ENCODE measurements around the gene CRTAC1.

CRTAC1 gene

DNA sequence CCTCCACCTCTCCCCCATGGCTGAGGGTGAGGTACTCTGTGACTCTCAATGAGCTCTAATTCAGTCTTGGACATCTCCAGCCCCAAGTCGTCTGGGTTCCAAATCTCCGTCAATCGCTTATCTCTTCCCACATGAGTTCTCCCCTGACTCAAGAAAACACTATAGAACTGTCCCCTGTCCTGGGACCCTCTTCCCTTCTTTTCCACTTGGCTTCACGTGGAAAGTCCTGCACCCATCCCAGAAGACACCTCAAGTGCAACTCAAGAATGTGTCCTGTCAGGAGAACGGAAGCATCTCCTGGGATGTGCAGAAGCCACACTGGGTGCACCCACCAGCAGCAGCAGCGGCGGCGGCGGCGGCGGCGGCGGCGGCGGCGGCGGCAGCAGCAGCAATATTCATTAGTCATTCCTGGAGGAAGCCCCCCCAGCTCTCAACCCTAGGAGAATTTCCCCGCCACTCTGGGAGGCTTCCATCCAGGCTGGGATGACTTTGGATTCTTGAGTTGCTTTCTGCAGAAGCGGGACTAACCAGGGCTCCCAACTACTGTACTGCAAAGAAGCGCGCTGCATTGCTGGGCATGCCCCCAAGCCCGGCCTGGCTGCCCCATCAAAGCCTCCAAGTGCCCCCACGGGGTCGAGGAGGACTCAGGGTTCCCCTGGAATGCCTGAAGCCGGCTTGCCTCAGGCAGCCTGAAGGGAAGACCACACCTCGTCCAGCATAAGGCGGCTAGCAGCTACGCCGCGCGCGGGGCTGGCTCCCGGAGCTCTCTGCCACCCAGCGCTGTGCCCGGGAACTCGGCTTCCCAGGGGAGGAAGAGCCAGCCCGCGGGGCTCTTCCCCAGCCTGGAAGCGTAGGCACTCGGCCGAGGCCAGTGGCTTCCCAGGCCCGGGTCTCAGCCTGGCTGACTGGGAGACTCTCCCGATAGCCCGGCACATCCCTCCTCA lies 1.0 kb downstream of the CRTAC1 start:
- H3K9me3 ChIP-seq (ENCODE audit: insufficient read depth, low read depth, low read length) = peaks cover 5% of the 10 kb centered on the region
- no peak overlapping the region for H3K23ac ChIP-seq (ENCODE audit: low read length)
- no peak overlapping the region for H3K18ac ChIP-seq (ENCODE audit: low read length)
- no peaks in the 10 kb centered on the region for H3K79me2 ChIP-seq (ENCODE audit: control insufficient read depth, insufficient read depth, low read length, poor library complexity)
- peaks cover 54% of the 10 kb centered on the region for H3K27me3 ChIP-seq (ENCODE audit: insufficient read depth, low read length)
- H3K4me1 ChIP-seq (ENCODE audit: control insufficient read depth in 1 of 2, insufficient read depth in 2 of 2, low read length in 2 of 2) = peaks cover 7 to 11% of the 10 kb centered on the region in 2 experiments
- H3K36me3 ChIP-seq (ENCODE audit: control insufficient read depth in 1 of 2, insufficient read depth in 2 of 2, low read length in 2 of 2) = no peaks in the 10 kb centered on the region
- no peak overlapping the region for H4K12ac ChIP-seq (ENCODE audit: low read depth, low read length)
- no peak overlapping the region for H3K4me3 ChIP-seq (ENCODE audit: low read depth, low read length)
- H2BK5ac ChIP-seq (ENCODE audit: low read depth, low read length, poor library complexity) = no peak overlapping the region
- H3K4ac ChIP-seq (ENCODE audit: low read depth, low read length) = no peak overlapping the region
- H4K8ac ChIP-seq (ENCODE audit: low read depth, low read length) = no peak overlapping the region
- DNase-seq = no peak
- H2BK12ac ChIP-seq (ENCODE audit: low read length) = no peak overlapping the region
- H2AK5ac ChIP-seq (ENCODE audit: low read length) = no peak overlapping the region
- H3K4me2 ChIP-seq (ENCODE audit: low read length) = peak overlapping the region; percentile 85
- H3K14ac ChIP-seq (ENCODE audit: low read length) = no peak overlapping the region
- no CpG with 5 or more reads among the region's 44 CpGs for WGBS (ENCODE audit: extremely low coverage, insufficient coverage, insufficient read length)
- no peak overlapping the region for H3K9ac ChIP-seq (ENCODE audit: low read length)
- H4K91ac ChIP-seq (ENCODE audit: low read depth, low read length) = no peak overlapping the region
- no peak overlapping the region for H2BK120ac ChIP-seq (ENCODE audit: insufficient read depth, low read length, poor library complexity)
- no peak overlapping the region for H2AFZ ChIP-seq (ENCODE audit: insufficient read depth, low read length, poor library complexity)
- H3K79me1 ChIP-seq (ENCODE audit: low read length) = no peaks in the 10 kb centered on the region
- no peak overlapping the region for H3K27ac ChIP-seq (ENCODE audit: low read depth, low read length)

DNA sequence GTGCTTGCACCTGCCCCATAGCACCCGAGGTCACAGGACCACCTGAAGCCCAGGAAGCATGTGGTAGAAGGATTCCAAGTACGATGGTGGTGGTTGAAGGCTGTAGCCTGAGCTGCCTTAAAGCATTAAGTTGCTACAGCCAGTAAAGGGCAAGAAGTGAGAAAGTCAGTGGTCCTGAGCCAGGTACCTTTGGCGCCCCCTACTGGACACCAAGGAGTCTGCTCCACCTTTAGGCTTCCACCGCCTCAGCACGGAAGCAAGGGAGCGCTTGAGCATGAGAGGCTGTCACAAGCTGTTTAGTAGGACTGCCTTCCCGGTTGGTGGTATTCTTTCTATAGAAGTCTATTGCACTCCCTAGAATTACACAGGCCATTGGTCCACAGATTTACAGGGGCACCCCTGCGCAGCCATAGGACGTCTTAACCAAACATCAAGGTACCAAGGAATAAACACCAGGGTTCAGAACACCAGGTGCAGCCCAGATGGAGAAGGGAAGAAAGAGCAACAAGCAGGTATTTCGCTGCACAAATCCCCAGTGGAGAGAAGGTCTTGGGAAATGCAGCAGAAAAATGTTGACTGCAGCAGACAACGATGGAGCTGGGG lies 2.2 kb downstream of the CRTAC1 start:
- peak in 1 of 2 donors; percentile 45 for DNase-seq
- peaks cover 5% of the 10 kb centered on the region for H3K9me3 ChIP-seq (ENCODE audit: insufficient read depth, low read depth, low read length)
- no CpG with 5 or more reads among the region's 11 CpGs for WGBS (ENCODE audit: extremely low coverage, insufficient coverage, insufficient read length)
- H3K4ac ChIP-seq (ENCODE audit: low read depth, low read length) = no peak overlapping the region
- no peak overlapping the region for H3K4me2 ChIP-seq (ENCODE audit: low read length)
- H3K23ac ChIP-seq (ENCODE audit: low read length) = no peak overlapping the region
- H3K79me2 ChIP-seq (ENCODE audit: control insufficient read depth, insufficient read depth, low read length, poor library complexity) = no peaks in the 10 kb centered on the region
- H3K36me3 ChIP-seq (ENCODE audit: control insufficient read depth in 1 of 2, insufficient read depth in 2 of 2, low read length in 2 of 2) = no peaks in the 10 kb centered on the region
- no peak overlapping the region for H2AFZ ChIP-seq (ENCODE audit: insufficient read depth, low read length, poor library complexity)
- H3K79me1 ChIP-seq (ENCODE audit: low read length) = no peaks in the 10 kb centered on the region
- H2BK120ac ChIP-seq (ENCODE audit: insufficient read depth, low read length, poor library complexity) = no peak overlapping the region
- H3K4me3 ChIP-seq (ENCODE audit: low read depth, low read length) = no peak overlapping the region
- H4K91ac ChIP-seq (ENCODE audit: low read depth, low read length) = no peak overlapping the region
- H2BK5ac ChIP-seq (ENCODE audit: low read depth, low read length, poor library complexity) = no peak overlapping the region
- H3K27ac ChIP-seq (ENCODE audit: low read depth, low read length) = no peak overlapping the region
- H3K27me3 ChIP-seq (ENCODE audit: insufficient read depth, low read length) = peaks cover 47% of the 10 kb centered on the region
- no peak overlapping the region for H2BK12ac ChIP-seq (ENCODE audit: low read length)
- no peak overlapping the region for H3K18ac ChIP-seq (ENCODE audit: low read length)
- no peak overlapping the region for H4K12ac ChIP-seq (ENCODE audit: low read depth, low read length)
- no peak overlapping the region for H4K8ac ChIP-seq (ENCODE audit: low read depth, low read length)
- H2AK5ac ChIP-seq (ENCODE audit: low read length) = no peak overlapping the region
- peaks cover 7 to 11% of the 10 kb centered on the region in 2 experiments for H3K4me1 ChIP-seq (ENCODE audit: control insufficient read depth in 1 of 2, insufficient read depth in 2 of 2, low read length in 2 of 2)
- H3K14ac ChIP-seq (ENCODE audit: low read length) = no peak overlapping the region
- no peak overlapping the region for H3K9ac ChIP-seq (ENCODE audit: low read length)

DNA sequence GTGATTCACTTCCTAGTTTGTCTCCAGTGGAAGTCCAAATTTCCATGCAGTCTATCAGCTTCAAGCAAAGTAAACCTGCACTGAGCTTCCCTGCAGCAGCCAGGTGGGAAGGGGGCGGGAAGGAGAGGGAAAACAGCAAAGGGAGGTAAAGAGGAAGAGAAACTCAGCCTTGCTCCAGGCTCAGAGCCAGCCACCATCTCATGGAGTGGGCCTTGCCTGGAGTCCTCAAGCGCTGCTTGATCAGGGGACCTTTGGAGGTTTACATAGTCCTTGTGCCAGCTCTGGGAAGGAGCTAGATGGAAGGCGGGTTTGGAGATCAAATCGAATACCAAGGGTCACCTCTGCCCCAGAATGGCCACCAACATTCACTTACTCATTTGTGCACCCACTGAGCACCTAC lies 7.4 kb downstream of the CRTAC1 start:
- Histone ChIP-seq H3K27me3 (ENCODE audit: insufficient read depth, low read length) (peaks cover 2% of the 10 kb centered on the region), H3K4me1 (ENCODE audit: control insufficient read depth in 1 of 2, insufficient read depth in 2 of 2, low read length in 2 of 2) (no peaks in the 10 kb centered on the region), H3K18ac (ENCODE audit: low read length) (no peak overlapping the region), H3K4ac (ENCODE audit: low read depth, low read length) (no peak overlapping the region), H2BK5ac (ENCODE audit: low read depth, low read length, poor library complexity) (no peak overlapping the region), H4K12ac (ENCODE audit: low read depth, low read length) (no peak overlapping the region), H3K4me2 (ENCODE audit: low read length) (no peak overlapping the region), H3K9ac (ENCODE audit: low read length) (no peak overlapping the region), H3K14ac (ENCODE audit: low read length) (no peak overlapping the region), H4K8ac (ENCODE audit: low read depth, low read length) (no peak overlapping the region), H3K79me2 (ENCODE audit: control insufficient read depth, insufficient read depth, low read length, poor library complexity) (no peaks in the 10 kb centered on the region), H3K9me3 (ENCODE audit: insufficient read depth, low read depth, low read length) (no peaks in the 10 kb centered on the region), H2BK120ac (ENCODE audit: insufficient read depth, low read length, poor library complexity) (no peak overlapping the region), H3K36me3 (ENCODE audit: control insufficient read depth in 1 of 2, insufficient read depth in 2 of 2, low read length in 2 of 2) (no peaks in the 10 kb centered on the region), H4K91ac (ENCODE audit: low read depth, low read length) (no peak overlapping the region), H3K4me3 (ENCODE audit: low read depth, low read length) (no peak overlapping the region), H2BK12ac (ENCODE audit: low read length) (no peak overlapping the region), H2AFZ (ENCODE audit: insufficient read depth, low read length, poor library complexity) (no peak overlapping the region), H3K79me1 (ENCODE audit: low read length) (no peaks in the 10 kb centered on the region), H2AK5ac (ENCODE audit: low read length) (no peak overlapping the region), H3K23ac (ENCODE audit: low read length) (no peak overlapping the region), H3K27ac (ENCODE audit: low read depth, low read length) (no peak overlapping the region)
- no peak for DNase-seq
- no CpG with 5 or more reads among the region's 4 CpGs for WGBS (ENCODE audit: extremely low coverage, insufficient coverage, insufficient read length)

DNA sequence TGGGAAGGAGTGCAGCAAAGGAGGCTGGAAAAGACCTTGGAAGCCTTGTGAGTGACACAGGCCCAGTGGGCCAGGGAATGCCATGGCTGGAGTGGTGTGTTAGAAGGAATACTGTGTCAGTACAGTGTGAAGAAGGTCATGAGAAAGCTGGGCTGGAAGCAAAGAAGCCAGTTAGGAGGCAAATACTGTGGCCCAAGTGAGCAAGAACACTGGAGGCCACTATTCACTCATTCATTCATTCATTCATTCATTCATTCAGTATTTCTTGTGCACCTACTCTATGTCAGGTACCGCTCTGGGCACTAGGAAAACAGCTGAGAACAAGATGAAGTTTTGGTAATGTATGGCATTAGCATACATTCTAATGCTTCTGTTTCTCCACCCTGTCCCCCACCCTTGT lies 9.6 kb downstream of the CRTAC1 start:
- Histone ChIP-seq H3K79me2 (ENCODE audit: control insufficient read depth, insufficient read depth, low read length, poor library complexity) (no peaks in the 10 kb centered on the region), H3K4me1 (ENCODE audit: control insufficient read depth in 1 of 2, insufficient read depth in 2 of 2, low read length in 2 of 2) (no peaks in the 10 kb centered on the region), H3K9ac (ENCODE audit: low read length) (no peak overlapping the region), H4K91ac (ENCODE audit: low read depth, low read length) (no peak overlapping the region), H4K12ac (ENCODE audit: low read depth, low read length) (no peak overlapping the region), H3K18ac (ENCODE audit: low read length) (no peak overlapping the region), H3K27me3 (ENCODE audit: insufficient read depth, low read length) (peaks cover 2% of the 10 kb centered on the region), H2BK120ac (ENCODE audit: insufficient read depth, low read length, poor library complexity) (no peak overlapping the region), H3K27ac (ENCODE audit: low read depth, low read length) (no peak overlapping the region), H2AK5ac (ENCODE audit: low read length) (no peak overlapping the region), H2BK5ac (ENCODE audit: low read depth, low read length, poor library complexity) (no peak overlapping the region), H3K36me3 (ENCODE audit: control insufficient read depth in 1 of 2, insufficient read depth in 2 of 2, low read length in 2 of 2) (no peaks in the 10 kb centered on the region), H3K9me3 (ENCODE audit: insufficient read depth, low read depth, low read length) (no peaks in the 10 kb centered on the region), H3K4me3 (ENCODE audit: low read depth, low read length) (no peak overlapping the region), H2BK12ac (ENCODE audit: low read length) (no peak overlapping the region), H3K79me1 (ENCODE audit: low read length) (no peaks in the 10 kb centered on the region), H3K23ac (ENCODE audit: low read length) (no peak overlapping the region), H2AFZ (ENCODE audit: insufficient read depth, low read length, poor library complexity) (no peak overlapping the region), H3K4ac (ENCODE audit: low read depth, low read length) (no peak overlapping the region), H3K4me2 (ENCODE audit: low read length) (no peak overlapping the region), H4K8ac (ENCODE audit: low read depth, low read length) (no peak overlapping the region), H3K14ac (ENCODE audit: low read length) (no peak overlapping the region)
- no CpG with 5 or more reads among the region's 1 CpG for WGBS (ENCODE audit: extremely low coverage, insufficient coverage, insufficient read length)
- DNase-seq = no peak

Data from trophoblast cell (in vitro differentiated cells and primary cell).